Motor neuron (in vitro differentiated cells): ENCODE data around the gene DOK6. TPM values are rescaled to one million over a fixed set of nuclear protein-coding genes. Genes with fewer than 3 reads are reported as not detected.

Experiments used
- ATAC-seq, 8 experiments: fragments of 200-7000 bp; cut with Tn5 transposase; replicated peaks in 6 of 8; 2 replicates each; pipeline ENCODE4 v1.8.0; 2021; ENCODE audit warnings: mild to moderate bottlenecking in 8 of 8, moderate library complexity in 8 of 8
- H3K27ac ChIP-seq, 2 donors: fragments of 250-450 bp; sonication (Bioruptor Pico); 2 replicates each; pipeline ENCODE4 v1.9.0; 2021; ENCODE audit warnings: antibody characterized with exemption in 2 of 2, mild to moderate bottlenecking in 2 of 2, moderate library complexity in 1 of 2
- H3K4me1 ChIP-seq, 2 donors: fragments of 250-450 bp; sonication (Bioruptor Pico); replicated peaks in 1 of 2; 2 replicates each; pipeline ENCODE4 v1.6.1; 2021; ENCODE audit warnings: antibody characterized with exemption in 2 of 2, mild to moderate bottlenecking in 2 of 2, moderate library complexity in 1 of 2
- H3K4me3 ChIP-seq, 5 donors: fragments of 250-450 bp; sonication (Bioruptor Pico); 2 replicates each; pipeline ENCODE4 v1.9.0; 2021; ENCODE audit warnings: antibody characterized with exemption in 5 of 5, mild to moderate bottlenecking in 5 of 5, moderate library complexity in 4 of 5
- WGBS, 10 experiments: fragments of 450-650 bp; shearing (Covaris generic); methylation state at CpG; one replicate each; pipeline ENCODE4 v1.0.0; 2022; 5-methylcytosine and 5-hydroxymethylcytosine counted together
- in situ Hi-C, 9 experiments: fragments of 400-800 bp; cut with MboI; loops; one replicate each; pipeline ENCODE4 v1.15.0; 2021; ENCODE audit warnings: low sequenced_read_pairs in 9 of 9, low pct_unique_long_range_greater_than_20kb in 2 of 9; ENCODE audit not compliant: unreplicated experiment in 9 of 9
- total RNA-seq, 8 experiments: library from RNA; unstranded; fragments of 300-600 nt; gene quantifications; 2 replicates each; pipeline versions ENCODE4 v1.2.3 to v1.2.4, GENCODE V29; 2022

DOK6 gene
- total RNA-seq, 8 experiments from 2014 or later, result 4.8 to 13.8 (median 11.3) TPM

DNA sequence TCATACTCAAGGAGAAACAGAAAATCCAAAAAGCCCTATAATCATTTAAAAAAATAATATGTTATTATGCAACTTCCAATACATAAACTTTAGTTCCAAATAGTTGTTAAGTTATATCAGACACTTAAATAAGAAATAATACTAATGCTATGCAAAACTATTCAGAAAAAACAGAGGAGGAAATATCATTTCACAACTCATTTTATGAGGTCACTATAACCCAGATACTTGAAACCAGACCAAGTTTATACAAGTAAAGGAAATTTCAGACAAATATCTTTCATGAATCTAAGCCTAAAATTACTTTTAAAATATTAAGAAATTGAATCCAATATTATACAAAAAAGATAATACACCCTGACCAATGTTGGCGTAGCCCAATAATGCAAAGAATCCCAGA, 286.2 kb downstream of the DOK6 start:
- in situ Hi-C loops, result no loop called here

DNA sequence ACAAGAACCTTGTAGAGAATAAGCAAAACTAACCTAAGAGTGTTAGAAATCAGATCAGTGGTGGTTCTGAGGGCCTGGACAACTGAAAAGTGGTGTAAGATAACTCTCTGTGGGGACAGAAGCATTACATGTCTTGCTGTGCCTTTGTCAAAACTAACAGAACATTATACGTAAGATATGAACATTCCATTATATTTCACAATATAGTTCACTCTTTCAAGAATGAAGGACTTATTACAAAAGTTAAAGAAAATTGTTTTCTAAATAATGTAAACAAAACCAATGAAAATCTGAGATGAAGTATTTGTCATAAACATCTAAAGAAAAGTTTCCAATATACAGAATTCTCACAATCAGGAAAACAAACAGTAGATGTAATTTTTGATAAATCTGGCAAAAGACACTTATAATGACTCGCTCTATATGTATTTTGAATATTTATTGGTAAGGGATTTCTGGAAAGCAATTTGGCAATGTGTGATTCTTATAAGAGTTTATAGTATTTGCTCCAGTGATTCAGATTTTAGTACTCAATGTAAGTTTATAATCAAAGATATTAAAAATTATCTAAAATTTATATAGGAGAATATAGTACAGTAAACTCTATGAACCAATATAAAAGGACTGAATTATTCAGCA, 288.6 kb downstream of the DOK6 start:
- in situ Hi-C loops, result no loop called here
- whole genome bisulfite sequencing, 10 experiments, result 79 to 100% (median 92%) methylated on average over 1 to 2 of the region's 2 CpGs; no CpG with 5 or more reads in 1 of the 10 experiments
- ATAC-seq, result no peak
- H3K4me3 ChIP-seq, result no peak overlapping the region
- no peak overlapping the region for H3K27ac ChIP-seq
- no peaks in the 10 kb centered on the region for H3K4me1 ChIP-seq

More for the DNA sequence above, 286.2 kb downstream of the DOK6 start:
- WGBS, 10 experiments, result 0 to 100% (median 43%) methylated on average over 1 of the region's 1 CpG; no CpG with 5 or more reads in 3 of the 10 experiments
- peaks cover 0 to under 1% of the 10 kb centered on the region in 2 donors for H3K4me1 ChIP-seq
- no peak for ATAC-seq
- H3K27ac ChIP-seq, result no peak overlapping the region
- no peak overlapping the region for H3K4me3 ChIP-seq

DNA sequence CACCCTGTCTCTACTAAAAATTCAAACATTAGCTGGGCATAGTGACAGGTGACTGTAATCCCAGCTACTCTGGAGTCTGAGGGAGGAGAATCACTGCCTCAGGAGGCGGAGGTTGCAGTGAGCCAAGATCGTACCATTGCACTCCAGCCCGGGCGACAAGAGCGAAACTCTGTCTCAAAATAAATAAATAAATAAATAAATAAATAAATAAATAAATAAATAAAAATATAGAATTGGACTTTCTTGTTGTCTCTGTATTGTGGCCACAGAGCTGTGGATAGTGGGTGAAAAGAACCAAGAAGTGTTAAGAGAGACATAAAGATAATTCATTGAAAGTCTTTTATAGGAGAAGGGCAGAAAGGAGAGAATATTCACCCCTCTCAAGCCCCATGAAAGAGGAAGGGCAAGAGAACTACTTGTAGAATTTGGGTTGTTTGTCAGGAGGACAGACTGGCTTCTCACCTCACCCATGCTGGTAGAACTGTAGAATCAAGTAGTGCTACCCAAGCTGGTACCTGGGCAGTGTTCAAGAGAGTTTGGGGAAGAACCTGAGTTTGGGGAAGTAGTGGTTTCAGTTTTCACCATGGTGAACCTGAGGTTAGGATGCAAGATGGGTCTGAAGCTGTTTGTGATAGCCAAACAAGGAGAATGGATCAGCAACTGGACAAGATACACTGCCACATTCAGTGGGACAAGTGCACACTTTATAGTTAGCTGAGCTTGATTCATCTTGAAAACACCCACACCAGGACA, 290.5 kb downstream of the DOK6 start:
- Histone ChIP-seq H3K27ac (no peak overlapping the region), H3K4me1 (peaks cover 0 to 5% of the 10 kb centered on the region in 2 donors), H3K4me3 (no peak overlapping the region)
- ATAC-seq, result no peak
- in situ Hi-C loops, result no loop called here
- 96 to 100% (median 100%) methylated on average over 1 to 5 of the region's 5 CpGs; no CpG with 5 or more reads in 5 of the 10 experiments for WGBS, 10 experiments

DNA sequence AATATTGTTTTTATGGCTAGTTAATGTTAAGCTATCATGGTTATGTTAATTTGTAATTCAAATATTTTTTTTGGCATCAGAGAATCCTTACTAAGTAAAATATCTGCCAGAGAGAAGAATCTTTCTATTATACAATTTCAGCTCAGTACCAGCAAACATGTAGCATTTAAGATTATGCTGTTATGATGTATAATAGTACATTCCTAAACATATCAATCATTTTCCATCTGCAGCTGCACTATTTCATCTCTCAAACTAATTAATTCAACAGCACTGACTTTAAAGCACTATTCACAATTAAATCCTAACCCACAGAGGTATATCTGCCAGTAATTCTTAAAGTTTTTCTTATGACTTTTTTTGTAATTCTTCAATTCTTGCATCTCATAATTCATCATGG, 296.4 kb downstream of the DOK6 start:
- Histone ChIP-seq H3K27ac (no peak overlapping the region), H3K4me3 (no peak overlapping the region), H3K4me1 (peaks cover 0 to 7% of the 10 kb centered on the region in 2 donors)
- no peak for ATAC-seq
- in situ Hi-C loops, result no loop called here

DNA sequence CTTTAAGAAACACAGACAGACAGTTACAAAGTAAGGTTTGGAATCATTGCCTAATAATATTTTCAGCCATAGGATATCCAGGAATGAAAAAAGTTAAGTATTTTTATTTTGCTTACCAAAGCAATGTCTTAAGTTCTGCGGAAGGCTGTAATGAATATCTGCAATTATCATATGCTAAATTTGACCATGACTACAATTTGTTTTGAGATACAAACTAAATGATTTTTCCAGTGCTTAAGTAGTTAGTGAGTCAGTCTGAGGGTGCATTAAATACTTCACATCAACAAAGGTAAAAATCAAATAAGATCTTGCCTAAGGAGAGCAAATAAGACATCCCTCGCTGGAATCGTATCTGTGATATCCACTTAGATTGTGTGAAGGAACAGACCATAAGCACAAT, 297.0 kb downstream of the DOK6 start:
- WGBS, 10 experiments, result 49 to 100% (median 96%) methylated on average over 1 to 3 of the region's 3 CpGs; no CpG with 5 or more reads in 1 of the 10 experiments
- peak in 3 of 8 experiments; percentile 53 to 96 (median 78) for ATAC-seq
- in situ Hi-C loops, result no loop called here
- H3K27ac ChIP-seq, result no peak overlapping the region
- H3K4me3 ChIP-seq, result no peak overlapping the region
- peaks cover 0 to 7% of the 10 kb centered on the region in 2 donors for H3K4me1 ChIP-seq

DNA sequence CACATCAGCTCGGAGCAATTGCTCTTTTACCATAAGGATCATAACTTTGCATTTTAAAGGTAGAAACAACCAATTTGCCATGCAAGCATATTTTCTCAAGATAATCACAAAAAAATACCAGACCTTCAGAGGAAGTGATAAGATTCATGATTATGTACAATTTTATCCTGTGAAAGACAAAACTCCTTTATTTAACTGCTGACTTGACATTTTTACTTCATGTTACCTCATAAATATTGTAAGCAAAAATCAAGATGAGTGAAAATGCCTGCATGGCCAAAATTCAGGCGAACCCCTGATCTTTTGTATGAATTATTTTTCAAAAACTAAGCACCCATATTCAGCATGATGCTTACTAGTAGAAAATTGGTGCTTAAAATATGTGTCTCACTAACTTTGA, 300.6 kb downstream of the DOK6 start:
- Histone ChIP-seq H3K4me3 (no peak overlapping the region), H3K27ac (no peak overlapping the region), H3K4me1 (peaks cover 0 to 1% of the 10 kb centered on the region in 2 donors)
- ATAC-seq, result no peak
- WGBS, 10 experiments, result 0 to 100% (median 83%) methylated on average over 1 to 2 of the region's 2 CpGs
- in situ Hi-C loops, result no loop called here

DNA sequence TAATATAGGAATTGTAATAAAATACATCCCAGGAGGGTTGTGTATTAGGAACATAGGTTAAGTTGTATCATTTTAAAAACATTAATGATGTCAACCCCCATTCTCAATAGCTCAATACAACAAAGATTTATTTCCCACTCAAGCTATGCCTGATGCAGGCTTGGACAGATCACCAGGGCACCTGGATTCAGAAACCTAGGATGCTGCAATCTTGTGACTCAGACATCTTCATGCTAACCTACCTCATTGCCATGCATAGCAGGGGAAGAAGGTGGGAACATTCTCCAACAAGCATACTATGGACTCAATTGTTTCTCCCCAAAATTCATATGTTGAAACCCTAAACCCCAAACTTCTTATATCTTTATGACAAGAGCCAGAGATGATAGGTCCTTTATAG, 302.8 kb downstream of the DOK6 start:
- no peak overlapping the region for H3K4me3 ChIP-seq
- in situ Hi-C loops, result no loop called here
- ATAC-seq, result no peak
- no peaks in the 10 kb centered on the region for H3K4me1 ChIP-seq
- no peak overlapping the region for H3K27ac ChIP-seq

DNA sequence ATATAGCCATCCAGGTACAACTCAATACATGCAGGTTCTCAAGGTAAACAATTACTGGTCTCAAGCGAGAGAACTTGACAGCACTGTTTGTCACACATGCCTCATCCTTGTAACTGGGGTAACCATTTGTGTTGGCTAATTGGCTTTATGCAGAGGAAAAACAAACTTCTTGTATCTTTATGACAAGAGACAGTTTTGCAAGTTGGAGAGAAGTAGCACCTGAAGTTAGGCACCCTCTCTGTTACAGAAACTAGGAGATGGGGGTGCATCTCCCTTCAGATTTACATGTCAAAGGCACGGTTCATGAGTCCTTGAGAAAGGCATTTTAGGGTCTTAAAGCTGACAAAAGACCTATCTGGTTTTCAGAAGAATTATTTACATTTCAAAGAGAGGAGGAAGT, 305.3 kb downstream of the DOK6 start:
- no peak for ATAC-seq
- Histone ChIP-seq H3K4me1 (no peaks in the 10 kb centered on the region), H3K27ac (no peak overlapping the region), H3K4me3 (no peak overlapping the region)
- in situ Hi-C loops, result no loop called here
- 10 to 71% (median 29%) methylated on average over 1 to 2 of the region's 2 CpGs; no CpG with 5 or more reads in 3 of the 10 experiments for WGBS, 10 experiments

DNA sequence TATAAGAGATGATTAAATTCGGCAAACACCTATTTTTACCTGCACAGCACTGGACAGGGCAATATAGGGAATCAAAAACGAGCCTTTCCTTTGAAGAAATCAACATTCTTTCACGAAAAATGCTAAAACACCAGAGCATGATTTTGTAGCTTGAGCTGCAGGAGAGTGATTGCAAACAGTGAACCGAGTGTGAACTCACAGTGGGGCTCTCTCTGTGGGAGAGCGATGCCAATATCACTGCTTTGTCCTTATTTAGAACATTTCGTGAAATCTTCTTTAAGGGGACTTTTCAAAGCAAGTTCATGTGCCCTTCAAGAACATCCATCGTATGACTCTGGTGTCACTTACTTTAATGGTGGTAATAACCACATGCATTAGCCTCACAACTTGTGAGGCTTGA, 308.2 kb downstream of the DOK6 start:
- WGBS, 10 experiments, result 42 to 89% (median 78%) methylated on average over 1 to 7 of the region's 7 CpGs
- no peak for ATAC-seq
- H3K4me1 ChIP-seq, result no peaks in the 10 kb centered on the region
- no peak overlapping the region for H3K4me3 ChIP-seq
- in situ Hi-C loops, result no loop called here
- no peak overlapping the region for H3K27ac ChIP-seq

DNA sequence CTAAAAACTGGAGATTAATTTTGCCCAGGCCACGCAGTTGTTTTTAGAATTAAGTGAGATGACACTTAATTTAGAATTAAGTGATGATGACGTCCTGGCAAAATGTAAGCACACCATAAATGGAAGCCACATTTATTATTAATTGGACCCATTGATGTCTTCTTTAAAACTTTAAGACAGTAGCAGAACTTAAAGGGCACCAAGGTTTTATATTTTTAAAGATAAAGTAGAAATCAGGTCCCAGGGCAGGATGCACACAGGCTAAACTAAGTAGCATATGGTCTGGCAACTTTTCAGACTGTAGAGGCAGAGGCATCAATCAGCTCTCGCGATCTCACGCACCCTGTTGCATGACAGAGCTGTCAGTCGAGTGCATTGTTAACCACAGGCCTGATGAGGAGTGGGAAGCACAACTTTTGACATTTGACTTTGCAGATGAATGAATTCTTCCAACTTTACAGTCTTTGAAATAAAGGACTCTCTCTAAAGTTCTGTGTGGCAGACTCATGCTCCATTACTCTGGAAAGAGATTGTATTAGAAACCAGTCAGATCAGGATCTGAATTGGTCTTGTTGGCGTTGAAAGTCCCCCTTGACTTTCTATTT, 314.6 kb downstream of the DOK6 start:
- ATAC-seq, result peak in 4 of 8 experiments; percentile 33 to 91 (median 76)
- 26 to 79% (median 47%) methylated on average over 2 to 7 of the region's 7 CpGs; no CpG with 5 or more reads in 1 of the 10 experiments for WGBS, 10 experiments
- in situ Hi-C loops, result no loop called here
- no peak overlapping the region for H3K4me3 ChIP-seq
- no peak overlapping the region for H3K27ac ChIP-seq
- H3K4me1 ChIP-seq, result peaks cover 0 to 8% of the 10 kb centered on the region in 2 donors

DNA sequence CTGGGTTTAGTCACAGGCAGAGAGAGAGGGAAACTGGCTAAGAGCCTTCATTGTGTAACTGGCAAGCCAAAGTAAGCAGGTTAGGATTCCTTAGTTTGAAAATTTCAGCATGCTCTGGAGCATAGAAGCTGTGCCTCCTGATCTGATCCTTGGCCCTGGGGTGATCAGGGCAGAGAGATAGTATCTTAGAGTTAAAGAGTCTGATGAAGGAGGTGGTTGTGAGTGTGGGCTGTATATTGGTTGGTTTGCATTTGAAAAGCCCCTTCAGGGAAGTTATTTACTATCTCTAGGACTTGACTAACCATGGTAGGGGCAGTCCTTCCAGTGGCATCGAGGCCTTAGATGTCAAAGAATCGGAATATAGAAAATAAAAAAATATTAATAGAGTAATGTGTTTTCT, 316.9 kb downstream of the DOK6 start:
- Histone ChIP-seq H3K27ac (no peak overlapping the region), H3K4me3 (no peak overlapping the region), H3K4me1 (peaks cover 8 to 13% of the 10 kb centered on the region in 2 donors)
- in situ Hi-C loops, result no loop called here
- 50 to 100% (median 79%) methylated on average over 2 of the region's 2 CpGs; no CpG with 5 or more reads in 4 of the 10 experiments for WGBS, 10 experiments
- no peak for ATAC-seq

DNA sequence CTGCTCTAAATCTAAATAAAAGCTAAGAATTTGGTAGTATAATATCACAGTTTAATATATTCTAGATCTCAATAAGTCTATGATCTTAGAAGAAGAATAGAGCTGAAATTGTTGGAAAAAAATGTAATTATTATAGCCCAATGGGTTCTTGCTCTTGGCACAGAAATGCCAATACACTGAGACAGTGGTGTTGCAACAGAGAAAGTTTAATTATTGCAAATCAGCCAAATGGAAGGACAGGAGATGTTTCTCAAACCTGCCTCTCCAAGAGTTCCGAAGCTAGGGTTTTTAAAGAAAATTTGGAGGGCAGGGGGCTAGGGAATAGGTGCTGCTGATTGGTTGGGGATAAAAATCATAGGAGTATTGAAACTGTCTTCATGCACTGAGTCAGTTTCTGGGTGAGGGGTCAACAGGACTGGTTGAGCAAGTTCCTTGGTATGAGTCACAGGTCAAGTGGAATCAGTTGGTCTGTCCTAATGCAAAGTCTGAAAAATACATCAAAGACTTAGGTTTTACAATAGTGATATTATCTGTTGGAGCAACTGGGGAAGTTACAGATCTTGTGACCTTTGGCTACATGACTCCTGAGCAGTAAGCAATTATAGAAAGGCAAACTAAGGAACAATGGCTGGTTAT, 318.3 kb downstream of the DOK6 start:
- no peak for ATAC-seq
- H3K4me3 ChIP-seq, result no peak overlapping the region
- in situ Hi-C loops, result no loop called here
- H3K27ac ChIP-seq, result no peak overlapping the region
- H3K4me1 ChIP-seq, result peaks cover 8 to 20% of the 10 kb centered on the region in 2 donors
- WGBS, 10 experiments, result 40 to 100% (median 93%) methylated on average over 1 of the region's 1 CpG; no CpG with 5 or more reads in 4 of the 10 experiments

DNA sequence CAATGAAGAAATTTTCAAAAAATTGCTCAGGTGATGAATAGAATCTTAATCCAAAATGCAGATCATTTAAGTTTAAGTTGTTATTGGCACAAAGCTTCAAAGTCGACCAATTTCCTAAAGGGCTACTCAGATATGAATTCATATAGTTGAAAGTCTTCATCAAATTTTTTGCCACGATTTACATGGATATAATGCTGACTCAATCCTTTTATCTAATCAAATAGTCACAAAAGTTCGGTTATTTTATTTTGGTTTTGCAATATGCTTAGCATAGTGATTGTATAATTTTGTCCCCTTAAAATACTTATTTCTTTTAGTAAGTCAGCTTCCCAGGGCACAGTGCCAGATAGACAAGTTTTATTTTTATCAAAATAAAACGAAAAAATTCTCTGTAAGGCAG, 319.7 kb downstream of the DOK6 start:
- in situ Hi-C loops, result no loop called here
- no peak for ATAC-seq
- Histone ChIP-seq H3K4me3 (no peak overlapping the region), H3K4me1 (peaks cover 5 to 20% of the 10 kb centered on the region in 2 donors), H3K27ac (no peak overlapping the region)
- WGBS, 10 experiments, result 0 to 100% (median 90%) methylated on average over 1 to 4 of the region's 4 CpGs; no CpG with 5 or more reads in 1 of the 10 experiments
